ENCODE results near the gene EVL.

GRCh38 chr14:100165376-100165775 lies 100.2 kb downstream of the EVL start:
- TF ChIP-seq CTCF (IDR thresholded peaks at IDR 0.05; ENCODE audit: insufficient read depth, low read length) (no peak), REST (IDR thresholded peaks at IDR 0.05; ENCODE audit: insufficient replicate concordance, low read depth) (no peak), SPI1 (IDR thresholded peaks at IDR 0.05; ENCODE audit: borderline replicate concordance, low read depth) (no peak), POLR2AphosphoS5 (IDR thresholded peaks at IDR 0.05; ENCODE audit: low read depth) (no peak), GABPA (IDR thresholded peaks at IDR 0.05; ENCODE audit: low read depth) (no peak)

Data from HL-60 (cell line).